HEK293T (cell line): ENCODE data around the gene SMG1.

ENCODE experiments used
- ARNT ChIP-seq: fragments of 450-650 bp; IDR thresholded peaks from 2 replicates; pipeline ENCODE4 v1.6.1; 2017; ENCODE audit warnings: mild to moderate bottlenecking
- BHLHE40 ChIP-seq: fragments of 450-650 bp; IDR thresholded peaks from 2 replicates; pipeline ENCODE4 v1.6.1; 2016; ENCODE audit warnings: mild to moderate bottlenecking, moderate library complexity, borderline replicate concordance
- ELF4 ChIP-seq: fragments of 450-650 bp; IDR thresholded peaks from 2 replicates; pipeline ENCODE4 v1.6.1; 2017; ENCODE audit warnings: antibody characterized with exemption
- FOXA1 ChIP-seq: fragments of 450-650 bp; IDR thresholded peaks from 2 replicates; pipeline ENCODE4 v1.6.1; 2016; ENCODE audit warnings: mild to moderate bottlenecking
- LEF1 ChIP-seq: fragments of 450-650 bp; IDR thresholded peaks from 2 replicates; pipeline ENCODE4 v1.6.1; 2017; ENCODE audit warnings: mild to moderate bottlenecking, borderline replicate concordance
- NFRKB ChIP-seq: fragments of 450-650 bp; IDR thresholded peaks from 2 replicates; pipeline ENCODE4 v1.6.1; 2016; ENCODE audit warnings: mild to moderate bottlenecking, moderate library complexity
- SP1 ChIP-seq: fragments of 450-650 bp; IDR thresholded peaks from 2 replicates; pipeline ENCODE4 v1.6.1; 2017
- TARDBP ChIP-seq: fragments of 450-650 bp; IDR thresholded peaks from 2 replicates; pipeline ENCODE4 v1.6.1; 2016
- TF ChIP-seq, protein P1 (sequence below): fragments of 450-650 bp; IDR thresholded peaks from 2 replicates; pipeline ENCODE4 v1.6.1; 2016

DNA sequence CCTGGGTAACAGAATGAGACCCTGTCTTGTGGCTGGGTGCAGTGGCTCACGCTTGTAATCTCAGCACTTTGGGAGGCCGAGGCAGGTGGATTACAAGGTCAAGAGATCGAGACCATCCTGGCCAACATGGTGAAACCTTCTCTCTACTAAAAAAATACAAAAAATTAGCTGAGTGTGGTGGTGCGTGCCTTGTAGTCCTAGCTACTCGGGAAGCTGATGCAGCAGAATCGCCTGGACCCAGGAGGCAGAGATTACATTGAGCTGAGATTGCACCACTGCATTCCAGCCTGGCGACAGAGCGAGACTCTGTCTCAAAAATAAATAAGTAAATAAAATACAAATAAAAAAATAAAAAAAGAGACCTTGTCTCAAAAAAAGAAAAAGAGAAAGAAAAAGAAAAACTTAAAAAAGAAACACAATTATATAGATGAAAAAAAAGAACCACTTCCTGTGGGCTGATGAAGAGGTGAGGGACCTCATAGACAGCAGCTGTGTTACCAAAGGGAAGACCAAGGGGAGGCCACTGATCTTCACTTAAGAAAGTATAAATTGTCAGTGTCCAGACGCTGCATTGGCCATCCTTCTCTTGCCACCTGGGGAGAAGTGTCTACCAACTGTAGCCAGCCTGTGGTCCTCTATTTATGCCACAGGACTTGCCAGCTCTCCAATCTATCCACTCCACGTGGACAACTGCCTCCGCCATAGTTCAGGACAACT lies 24.4 kb upstream of the SMG1 start:
- TF ChIP-seq ELF4 (no peak), BHLHE40 (no peak), SP1 (no peak), ARNT (no peak), NFRKB (no peak), TARDBP (no peak), LEF1 (no peak), FOXA1 (no peak)
- TF ChIP-seq, protein P1, sequence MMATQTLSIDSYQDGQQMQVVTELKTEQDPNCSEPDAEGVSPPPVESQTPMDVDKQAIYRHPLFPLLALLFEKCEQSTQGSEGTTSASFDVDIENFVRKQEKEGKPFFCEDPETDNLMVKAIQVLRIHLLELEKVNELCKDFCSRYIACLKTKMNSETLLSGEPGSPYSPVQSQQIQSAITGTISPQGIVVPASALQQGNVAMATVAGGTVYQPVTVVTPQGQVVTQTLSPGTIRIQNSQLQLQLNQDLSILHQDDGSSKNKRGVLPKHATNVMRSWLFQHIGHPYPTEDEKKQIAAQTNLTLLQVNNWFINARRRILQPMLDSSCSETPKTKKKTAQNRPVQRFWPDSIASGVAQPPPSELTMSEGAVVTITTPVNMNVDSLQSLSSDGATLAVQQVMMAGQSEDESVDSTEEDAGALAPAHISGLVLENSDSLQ: no peak
